Activated T-cell treated with anti-CD3 and anti-CD28 coated beads, Interleukin-2, amount 50 U/mL, for 48 hours (primary cell): ENCODE data around the gene MAPK14.
"Not testable (repeated sequence)": the region's sequence is repeated elsewhere in the genome, so short reads cannot be mapped to it uniquely, and the experiment has no call there.

Experiments
- DNase-seq, 2 experiments: peaks; one replicate each; pipeline ENCODE4 v3.0.0-alpha.2; 2020

MAPK14 gene

DNA sequence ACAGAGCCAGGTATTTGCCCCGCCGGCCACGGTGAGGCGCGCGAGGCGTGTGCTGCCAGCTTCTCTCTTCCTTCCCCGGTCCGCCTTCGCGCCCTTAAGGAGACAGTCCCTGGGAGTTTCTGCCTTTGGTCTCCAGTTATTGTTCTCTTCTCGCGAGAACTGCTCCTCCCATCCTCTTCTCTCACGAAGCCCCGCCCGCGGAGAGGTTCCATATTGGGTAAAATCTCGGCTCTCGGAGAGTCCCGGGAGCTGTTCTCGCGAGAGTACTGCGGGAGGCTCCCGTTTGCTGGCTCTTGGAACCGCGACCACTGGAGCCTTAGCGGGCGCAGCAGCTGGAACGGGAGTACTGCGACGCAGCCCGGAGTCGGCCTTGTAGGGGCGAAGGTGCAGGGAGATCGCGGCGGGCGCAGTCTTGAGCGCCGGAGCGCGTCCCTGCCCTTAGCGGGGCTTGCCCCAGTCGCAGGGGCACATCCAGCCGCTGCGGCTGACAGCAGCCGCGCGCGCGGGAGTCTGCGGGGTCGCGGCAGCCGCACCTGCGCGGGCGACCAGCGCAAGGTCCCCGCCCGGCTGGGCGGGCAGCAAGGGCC, at the start of gene MAPK14:
MAPK14 (plus strand) TSS at position 308 of the 587 bp plus-strand sequence. CDS start 350 bp downstream, outside the sequence.
- DNase-seq = peak; percentile 99

DNA sequence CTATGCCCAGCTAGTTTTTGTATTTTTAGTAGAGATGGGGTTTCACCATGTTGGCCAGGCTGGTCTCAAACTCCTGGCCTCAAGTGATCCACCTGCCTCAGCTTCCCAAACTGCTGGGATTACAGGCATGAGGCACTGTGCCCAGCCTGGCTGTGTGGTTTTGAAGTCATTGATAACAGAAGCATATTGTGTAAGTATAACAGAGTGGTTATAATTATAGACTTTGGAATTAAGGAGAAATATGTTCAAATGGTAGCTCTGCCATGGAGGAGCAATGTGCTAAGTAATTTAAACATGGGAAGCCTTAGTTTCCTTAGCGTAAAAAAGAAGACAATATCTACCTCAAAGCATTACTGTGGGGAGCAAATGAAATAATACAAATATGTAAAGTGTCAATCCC, 47.5 kb upstream of the MAPK14 start:
- DNase-seq = not testable (repeated sequence)

GRCh38 chr6:35980991-35981645, 46.5 kb upstream of the MAPK14 start:
- no peak for DNase-seq

DNA sequence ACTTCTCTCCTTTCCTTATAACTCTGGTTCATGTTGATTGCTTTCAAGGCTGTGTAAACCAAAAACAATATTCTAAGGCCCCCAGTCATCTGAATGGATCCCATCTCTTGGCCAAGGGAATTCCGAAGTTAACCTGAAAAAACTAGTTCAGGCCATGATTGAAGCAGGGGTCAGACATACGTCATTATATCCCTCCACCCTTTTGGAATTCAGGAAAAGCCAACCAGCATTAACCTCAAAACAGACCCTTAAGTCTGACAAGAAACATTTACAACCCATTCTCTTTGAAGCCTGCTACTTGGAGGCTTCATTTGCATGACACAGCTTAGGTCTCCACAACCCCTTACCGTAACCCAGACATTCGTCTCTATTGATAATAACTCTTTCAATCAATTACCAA, 42.9 kb upstream of the MAPK14 start:
- DNase-seq = no peak

- not testable (repeated sequence) for DNase-seq
Measured at GRCh38 chr6:35988047-35988446, 39.6 kb upstream of the MAPK14 start.

DNA sequence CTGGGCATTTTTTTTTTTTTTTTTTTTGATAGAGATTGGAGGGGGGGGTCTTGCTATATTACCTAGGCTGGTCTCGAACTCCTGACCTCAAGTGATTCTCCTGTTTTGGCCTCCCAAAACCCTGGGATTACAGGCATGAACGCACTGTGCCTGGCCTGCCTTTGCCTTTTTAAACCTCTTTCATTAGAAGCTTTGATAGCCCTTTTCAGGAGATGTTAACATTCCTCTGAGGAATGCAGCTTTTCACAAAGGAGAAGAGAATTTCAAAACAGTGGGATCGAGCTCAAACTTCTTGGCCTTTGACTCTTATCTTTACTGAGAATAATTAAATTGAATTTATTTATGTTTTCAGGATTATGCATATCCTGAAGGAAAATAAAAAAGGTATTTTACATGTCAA, 34.5 kb upstream of the MAPK14 start:
- DNase-seq = no peak

DNA sequence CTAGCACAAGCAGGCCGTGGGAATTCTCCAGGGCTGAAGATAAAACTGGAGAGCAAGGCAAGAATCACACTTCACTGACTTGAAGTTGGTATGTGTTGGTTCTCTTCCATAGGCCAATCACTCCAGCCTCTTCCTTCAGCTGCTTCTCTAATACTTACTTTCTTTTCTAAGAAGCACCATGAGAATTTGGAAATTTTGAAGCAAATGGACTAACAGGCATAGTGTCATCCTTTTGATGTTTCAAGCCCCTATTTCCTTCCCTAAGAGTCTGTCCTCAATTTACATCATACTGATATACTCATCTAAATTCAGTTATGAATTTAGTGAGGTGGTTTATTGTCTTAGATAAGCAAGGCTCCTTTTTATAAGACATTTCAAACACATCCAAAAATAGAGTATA, 27.2 kb upstream of the MAPK14 start:
- DNase-seq = no peak

- DNase-seq = no peak
Measured at GRCh38 chr6:36015666-36016065, 11.9 kb upstream of the MAPK14 start.

- no peak for DNase-seq
Measured at GRCh38 chr6:36018339-36018738, 9.3 kb upstream of the MAPK14 start.

GRCh38 chr6:36019167-36019566, 8.4 kb upstream of the MAPK14 start:
- DNase-seq = no peak

- no peak for DNase-seq
Measured at GRCh38 chr6:36020154-36020553, 7.5 kb upstream of the MAPK14 start.

- no peak for DNase-seq
Measured at GRCh38 chr6:36023996-36024795, 3.4 kb upstream of the MAPK14 start, which contains the start of gene SLC26A8. SLC26A8 (minus strand) TSS chr6:36024641; CDS start chr6:36019707, 4,934 bp downstream.

GRCh38 chr6:36025260-36025931, 2.2 kb upstream of the MAPK14 start:
- no peak for DNase-seq

GRCh38 chr6:36025932-36026327, 1.7 kb upstream of the MAPK14 start:
- no peak for DNase-seq

DNA sequence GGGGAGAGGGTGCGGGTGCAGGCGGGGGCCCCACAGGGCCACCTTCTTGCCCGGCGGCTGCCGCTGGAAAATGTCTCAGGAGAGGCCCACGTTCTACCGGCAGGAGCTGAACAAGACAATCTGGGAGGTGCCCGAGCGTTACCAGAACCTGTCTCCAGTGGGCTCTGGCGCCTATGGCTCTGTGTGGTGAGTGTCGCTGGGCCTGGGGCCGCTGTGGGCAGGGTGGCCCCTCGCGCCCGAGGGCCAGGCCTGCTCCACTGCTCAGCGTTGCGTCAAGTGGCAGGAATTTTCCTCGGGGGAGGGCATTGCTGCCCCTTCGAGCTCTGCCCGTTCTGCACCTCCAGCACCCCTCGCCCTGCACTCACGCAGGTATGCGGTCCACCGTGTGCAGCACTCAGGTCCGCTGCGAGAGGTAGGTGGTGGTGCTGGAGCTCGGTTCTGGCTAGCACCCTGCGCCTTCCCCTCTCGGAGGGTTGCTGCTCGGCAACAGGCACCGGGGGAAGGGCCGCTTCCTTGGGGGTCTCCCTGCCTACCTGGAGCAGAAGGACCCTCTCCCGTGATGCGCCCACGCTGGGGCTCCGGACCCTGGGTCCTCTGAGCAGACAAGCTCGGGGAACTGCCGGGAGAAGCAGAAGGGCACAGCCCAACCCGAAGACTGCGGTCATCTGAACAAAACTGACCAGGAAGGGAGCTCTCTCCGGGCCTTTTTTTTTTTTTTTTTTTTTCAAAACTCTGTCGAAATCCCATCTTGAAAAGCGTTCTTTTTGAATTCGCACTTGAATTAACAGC, 674 bp downstream of the MAPK14 start:
- DNase-seq = peak; percentile 63 to 72

- DNase-seq = peak; percentile 77 to 82
Measured at GRCh38 chr6:36028877-36029324, 1.3 kb downstream of the MAPK14 start.

- no peak for DNase-seq
Measured at GRCh38 chr6:36029464-36029863, 1.9 kb downstream of the MAPK14 start.

DNA sequence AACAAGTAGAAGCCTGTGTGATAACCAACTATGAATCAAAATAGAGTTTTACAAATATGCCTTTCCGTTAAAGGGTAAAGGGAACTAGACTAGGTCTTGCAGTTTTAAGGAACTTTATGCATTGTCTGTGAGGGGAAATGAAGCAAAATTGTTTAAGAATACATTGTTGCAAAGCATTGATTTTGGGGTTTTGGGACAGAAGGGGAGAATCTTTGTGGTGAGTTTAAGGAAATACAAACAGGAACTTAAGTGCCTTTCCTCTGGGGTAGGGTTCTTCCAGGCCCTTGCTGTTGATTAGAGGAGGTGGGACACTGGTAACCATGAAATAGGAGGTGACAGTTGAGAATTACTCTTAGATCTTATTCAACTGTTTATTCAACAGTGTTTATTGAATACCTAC, 4.7 kb downstream of the MAPK14 start:
- DNase-seq = no peak

- DNase-seq = not testable (repeated sequence)
Measured at GRCh38 chr6:36033144-36033543, 5.5 kb downstream of the MAPK14 start.

GRCh38 chr6:36033935-36034334, 6.3 kb downstream of the MAPK14 start:
- peak; percentile 58 to 68 for DNase-seq

DNA sequence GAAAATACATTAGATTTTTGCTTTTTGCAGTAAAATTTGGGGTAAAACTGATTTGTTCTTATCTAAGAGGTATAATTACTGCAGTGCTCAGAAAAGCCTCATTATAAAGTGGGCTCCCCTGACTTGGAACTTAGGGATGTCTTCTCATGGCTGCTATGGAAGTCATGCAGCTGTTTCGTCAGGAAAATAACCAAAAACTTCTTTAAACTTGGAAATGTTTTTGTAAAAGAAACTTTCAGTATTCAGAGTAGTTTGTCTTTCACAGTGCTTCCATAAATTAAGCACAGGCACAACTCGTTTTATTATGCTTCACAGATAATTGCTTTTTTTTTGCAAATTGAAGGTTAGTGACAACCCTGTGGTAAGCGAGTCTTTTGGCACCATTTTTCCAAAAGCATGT, 6.8 kb downstream of the MAPK14 start:
- DNase-seq = no peak

- no peak for DNase-seq
Measured at GRCh38 chr6:36035225-36035624, 7.6 kb downstream of the MAPK14 start.
